Posterior cingulate gyrus (tissue), 11 donors: ENCODE data around the gene KIAA0040.
"Not testable (repeated sequence)": the region's sequence is repeated elsewhere in the genome, so short reads cannot be mapped to it uniquely, and the experiment has no call there.

Source experiments
- DNase-seq, 10 donors: peaks; one replicate each; pipeline versions ENCODE4 v3.0.0 to v3.0.0-alpha.2; 2020 to 2021; ENCODE audit warnings: mixed read lengths in 3 of 10
- intact Hi-C: fragments of 100-400 bp; cut with DNase I; formaldehyde crosslinking; loops from one replicate; pipeline ENCODE4 v1.15.1; 2023

KIAA0040 gene

DNA sequence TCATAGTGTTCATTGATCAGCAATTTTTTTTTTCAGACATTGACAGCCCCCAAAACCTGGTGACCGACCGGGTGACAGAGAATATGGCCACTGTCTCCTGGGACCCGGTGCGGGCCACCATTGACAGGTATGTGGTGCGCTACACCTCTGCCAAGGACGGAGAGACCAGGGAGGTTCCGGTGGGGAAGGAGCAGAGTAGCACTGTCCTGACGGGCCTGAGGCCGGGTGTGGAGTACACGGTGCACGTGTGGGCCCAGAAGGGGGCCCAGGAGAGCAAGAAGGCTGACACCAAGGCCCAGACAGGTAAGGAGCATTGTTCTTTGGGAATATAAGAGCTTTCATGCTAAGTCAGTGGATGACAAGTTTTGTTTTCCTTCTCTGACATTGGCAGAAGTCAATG is 75.7 kb downstream of the KIAA0040 start:
- intact Hi-C loops, result no loop called here
- DNase-seq, result no peak

DNA sequence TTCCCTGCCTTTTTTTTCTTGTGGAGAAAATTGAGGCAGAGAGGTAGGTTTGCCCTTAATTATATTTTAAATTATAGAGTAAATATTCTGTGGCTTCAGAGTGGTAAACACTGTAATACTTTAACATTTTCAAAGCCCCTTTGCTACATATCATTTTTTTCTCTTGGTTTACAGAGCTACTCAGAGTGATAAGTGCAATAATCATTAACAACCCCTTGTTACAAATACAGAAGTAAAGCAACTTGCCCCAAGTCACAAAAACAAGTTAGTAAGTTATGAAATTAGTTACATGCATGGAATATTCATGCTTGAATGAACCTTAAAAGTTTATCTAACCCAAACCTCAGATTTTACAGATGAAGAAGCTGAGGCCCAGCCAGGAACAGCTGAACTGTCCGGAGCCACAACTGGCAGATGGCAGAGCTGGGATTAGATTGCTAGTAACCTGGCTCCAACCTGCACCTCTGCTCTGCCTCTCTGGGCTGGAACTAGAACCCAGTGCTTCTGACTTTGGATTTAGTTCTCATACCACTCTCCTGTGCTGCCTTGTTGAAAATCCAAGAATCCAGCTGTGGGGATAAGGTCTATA is 76.3 kb downstream of the KIAA0040 start:
- intact Hi-C loops, result no loop called here

DNA sequence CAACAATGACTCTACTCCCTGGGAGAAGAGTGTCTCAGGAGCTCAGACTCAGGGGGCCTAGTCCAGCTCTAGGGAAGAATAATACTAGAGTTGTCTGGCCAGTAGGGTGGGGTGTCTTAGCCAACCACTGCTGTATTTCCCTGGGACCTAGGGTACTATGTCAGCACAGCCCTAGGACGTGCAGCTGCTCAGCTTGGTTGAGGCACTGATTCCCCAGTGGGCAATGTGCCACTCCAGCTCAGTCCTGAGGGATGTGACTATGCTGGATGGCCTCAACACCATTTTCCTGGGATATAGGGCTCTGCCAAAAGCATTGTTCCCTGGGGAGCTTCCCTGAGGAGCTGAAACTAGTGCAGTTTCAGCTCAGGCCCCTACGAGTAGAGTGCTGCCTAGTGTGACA is 77.6 kb downstream of the KIAA0040 start:
- no peak for DNase-seq

More for the DNA sequence above, 76.3 kb downstream of the KIAA0040 start:
- no peak for DNase-seq

DNA sequence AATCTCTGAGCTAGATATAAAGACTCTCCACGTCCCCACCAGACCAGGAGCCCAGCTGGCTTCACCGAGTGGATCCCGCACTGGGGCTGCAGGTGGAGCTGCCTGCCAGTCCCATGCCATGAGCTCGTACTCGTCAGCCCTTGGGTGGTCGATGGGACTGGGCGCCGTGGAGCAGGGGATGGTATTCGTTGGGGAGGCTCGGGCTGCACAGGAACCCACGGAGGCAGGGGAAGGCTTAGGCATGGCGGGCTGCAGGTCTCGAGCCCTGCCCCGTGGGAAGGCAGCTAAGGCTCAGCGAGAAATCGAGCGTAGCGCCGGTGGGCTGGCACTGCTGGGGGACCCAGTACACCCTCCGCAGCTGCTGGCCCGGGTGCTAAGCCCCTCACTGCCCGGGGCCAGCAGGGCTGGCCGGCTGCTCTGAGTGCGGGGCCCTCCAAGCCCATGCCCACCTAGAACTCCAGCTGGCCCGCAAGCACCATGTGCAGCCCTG is 84.2 kb downstream of the KIAA0040 start:
- intact Hi-C loops, result not testable (repeated sequence)
- DNase-seq, result peak in 1 of 10 donors; percentile 74

More for the DNA sequence above, 77.6 kb downstream of the KIAA0040 start:
- intact Hi-C loops, result no loop called here
